AML-193 (cell line): ENCODE measurements around the gene ABI3.
A peak's percentile ranks its signal among the peaks of the same experiment; 100 is the strongest.
"Not testable (repeated sequence)": the region's sequence is repeated elsewhere in the genome, so short reads cannot be mapped to it uniquely, and the experiment has no call there.

ENCODE experiments used
- DNase-seq, 2 experiments: peaks; one replicate each; lab custom pipeline; 2025; lab: John Stamatoyannopoulos, UW

Gene ABI3

GRCh38 chr17:49252148-49252695 lies 41.7 kb downstream of the ABI3 start:
- peak; percentile 95 to 96 for DNase-seq

- DNase-seq: no peak
Measured at GRCh38 chr17:49254066-49254465, 43.6 kb downstream of the ABI3 start.

DNA sequence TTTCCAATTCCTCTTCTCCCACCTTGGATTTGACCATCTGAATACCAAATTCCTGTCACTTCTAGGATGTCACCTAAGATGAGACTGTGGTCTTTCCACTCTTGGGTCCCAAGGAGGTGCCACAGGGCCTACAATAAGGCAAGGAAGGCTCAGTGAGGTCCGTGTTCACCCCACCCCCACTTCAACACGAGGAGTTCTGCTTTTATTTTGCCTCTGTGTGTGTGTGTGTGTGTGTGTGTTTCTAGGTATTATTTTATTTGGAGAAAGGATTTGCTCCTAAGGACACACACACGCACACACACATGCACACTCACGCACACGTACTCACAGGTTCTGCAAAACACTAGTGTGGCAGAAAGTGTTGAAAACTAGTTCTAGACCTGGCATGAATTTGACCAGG lies 44.6 kb downstream of the ABI3 start:
- DNase-seq: no peak

DNA sequence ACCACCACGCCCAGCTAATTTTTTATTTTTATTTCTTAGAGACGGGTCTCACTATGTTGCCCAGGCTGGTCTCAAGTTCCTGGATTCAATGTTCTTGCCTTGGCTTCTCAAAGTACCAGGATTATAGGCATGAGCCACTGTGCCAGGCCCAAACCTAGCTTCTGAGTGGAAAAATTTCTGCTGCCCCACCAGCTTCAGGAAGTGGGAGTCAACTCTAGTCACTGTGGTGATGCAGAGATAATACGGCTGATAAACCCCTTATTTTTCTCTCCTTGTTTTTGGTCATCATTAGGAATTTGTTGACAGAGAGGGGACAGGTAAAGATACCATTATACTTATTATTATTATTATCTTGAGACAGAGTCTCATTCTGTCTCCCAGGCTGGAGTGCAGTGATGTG lies 47.9 kb downstream of the ABI3 start:
- DNase-seq: no peak

- no peak for DNase-seq
Measured at GRCh38 chr17:49259663-49260010, 49.1 kb downstream of the ABI3 start.

DNA sequence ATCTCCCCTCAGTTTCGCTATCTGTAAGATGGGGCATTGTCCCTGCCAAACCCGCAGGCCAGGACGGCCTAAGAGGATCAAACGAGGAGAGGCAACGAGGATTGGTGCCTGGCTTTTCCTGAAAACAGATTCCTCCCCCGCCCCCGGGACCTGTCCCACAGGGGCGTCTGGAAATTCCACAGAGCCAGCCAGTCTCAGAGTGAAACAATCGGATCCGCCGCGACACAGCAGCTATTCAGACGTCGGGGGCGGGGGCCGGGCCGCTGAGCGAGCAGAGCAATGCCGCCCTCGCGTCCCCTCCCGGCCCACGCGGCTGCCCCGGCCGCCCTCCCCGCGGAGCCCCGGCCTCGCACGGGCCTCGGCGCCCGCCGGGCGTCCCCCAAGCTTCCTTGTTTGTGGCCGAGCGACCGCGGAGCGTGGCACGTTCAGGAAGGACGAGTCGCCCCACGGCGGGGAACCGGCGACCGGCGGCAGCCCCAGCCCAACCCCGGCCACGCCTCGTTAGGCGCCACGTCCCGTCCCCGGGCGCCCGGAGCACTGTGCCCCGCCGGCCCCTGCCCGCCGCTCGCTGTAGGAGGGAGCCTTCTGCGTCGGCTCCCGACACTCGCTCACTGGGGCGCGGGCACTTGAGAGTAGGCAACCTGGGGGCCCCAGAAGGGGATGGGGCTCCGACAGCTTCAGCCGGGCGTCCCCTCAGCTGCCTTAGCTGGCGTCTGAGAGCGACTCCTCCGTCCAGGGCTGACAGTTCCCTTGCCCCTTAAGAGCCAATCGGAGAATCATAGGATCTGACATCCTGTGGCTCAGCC lies 49.7 kb downstream of the ABI3 start:
- peak; percentile 66 to 70 for DNase-seq

DNA sequence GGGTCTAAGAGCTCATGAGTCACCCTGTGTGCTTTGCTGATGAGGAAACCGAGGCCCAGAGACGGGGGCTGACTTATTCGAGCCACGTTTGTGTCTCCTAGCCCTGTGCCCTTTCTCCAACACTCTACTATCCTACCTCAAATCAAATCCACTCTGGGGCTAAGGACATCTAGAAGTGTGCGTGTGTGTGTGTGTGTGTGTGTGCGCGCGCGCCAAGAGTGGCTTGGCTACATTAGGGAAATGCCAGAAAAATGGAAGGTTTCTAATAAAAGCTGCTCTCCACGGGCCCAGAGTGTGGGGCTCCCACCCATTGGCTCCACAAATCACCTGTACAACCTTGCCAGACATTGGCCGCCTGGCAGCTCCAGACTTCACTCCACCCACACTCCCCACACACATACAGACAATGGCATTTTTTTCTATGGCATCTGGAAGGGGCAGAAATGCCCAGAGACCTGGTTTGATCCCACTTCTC lies 50.3 kb downstream of the ABI3 start:
- DNase-seq: no peak

DNA sequence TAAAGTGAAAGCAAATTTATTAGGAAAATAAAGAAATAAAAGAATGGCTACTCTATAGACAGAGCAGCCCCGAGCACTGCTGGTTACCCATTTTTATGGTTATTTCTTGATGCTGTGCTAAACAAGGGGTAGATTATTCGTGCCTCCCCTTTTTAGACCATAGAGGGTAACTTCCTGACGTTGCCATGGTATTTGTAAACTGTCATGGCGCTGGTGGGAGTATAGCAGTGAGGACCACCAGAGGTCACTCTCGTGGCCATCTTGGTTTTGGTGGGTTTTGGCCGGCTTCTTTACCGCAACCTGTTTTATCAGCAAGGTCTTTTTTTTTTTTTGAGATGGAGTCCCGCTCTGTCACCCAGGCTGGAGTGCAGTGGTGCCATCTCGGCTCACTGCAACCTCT lies 51.0 kb downstream of the ABI3 start:
- not testable (repeated sequence) for DNase-seq

DNA sequence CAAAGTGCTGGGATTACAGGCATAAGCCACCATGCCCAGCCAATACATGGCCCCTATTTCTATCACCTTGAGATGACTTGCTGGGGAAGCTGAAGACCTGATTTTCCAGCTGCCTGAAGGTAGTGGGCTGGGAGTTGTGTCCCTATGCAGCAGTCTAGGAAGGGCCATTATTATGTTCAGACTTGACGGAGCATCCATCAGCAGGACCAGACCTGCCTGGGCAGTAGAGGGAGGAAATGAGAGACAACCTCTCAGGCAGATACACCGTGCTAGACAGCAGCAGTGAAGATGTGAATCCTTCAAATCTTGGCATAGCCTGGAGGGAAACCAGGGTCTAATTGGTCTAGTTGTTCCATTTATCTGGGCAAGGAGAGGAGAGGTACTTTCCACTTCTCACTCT lies 55.7 kb downstream of the ABI3 start:
- no peak for DNase-seq

- DNase-seq: no peak
Measured at GRCh38 chr17:49267912-49268311, 57.4 kb downstream of the ABI3 start.

GRCh38 chr17:49269356-49269755 lies 58.8 kb downstream of the ABI3 start:
- DNase-seq: no peak
